NB4 (cell line): ENCODE data around the gene EMCN.

Experiments used
- DNase-seq: peaks from one replicate; pipeline ENCODE4 v3.0.0; 2010; ENCODE audit warnings: low read depth
- H3K4me3 ChIP-seq: one replicate; pipeline ENCODE4 v1.5.1; 2011; ENCODE audit warnings: mild to moderate bottlenecking, low read depth, low read length, moderate library complexity
- MYC ChIP-seq: IDR thresholded peaks from 2 replicates; pipeline ENCODE4 v1.6.1; 2011; ENCODE audit warnings: low read depth, low read length
- POLR2A ChIP-seq: IDR thresholded peaks from 2 replicates; pipeline ENCODE4 v1.6.1; 2011; ENCODE audit warnings: mild to moderate bottlenecking; ENCODE audit not compliant: insufficient read length; ENCODE audit errors: extremely low read depth
- TF ChIP-seq, protein P1 (sequence below): IDR thresholded peaks from one replicate; pipeline ENCODE4 v1.5.1; 2012; ENCODE audit warnings: low read depth, low read length
- TF ChIP-seq, protein P2 (sequence below): IDR thresholded peaks from 2 replicates; pipeline ENCODE4 v1.6.1; 2011; ENCODE audit warnings: low read depth, low read length

EMCN gene

GRCh38 chr4:100489305-100489704 lies 28.5 kb downstream of the EMCN start:
- TF ChIP-seq POLR2A = no peak
- TF ChIP-seq, protein P1, sequence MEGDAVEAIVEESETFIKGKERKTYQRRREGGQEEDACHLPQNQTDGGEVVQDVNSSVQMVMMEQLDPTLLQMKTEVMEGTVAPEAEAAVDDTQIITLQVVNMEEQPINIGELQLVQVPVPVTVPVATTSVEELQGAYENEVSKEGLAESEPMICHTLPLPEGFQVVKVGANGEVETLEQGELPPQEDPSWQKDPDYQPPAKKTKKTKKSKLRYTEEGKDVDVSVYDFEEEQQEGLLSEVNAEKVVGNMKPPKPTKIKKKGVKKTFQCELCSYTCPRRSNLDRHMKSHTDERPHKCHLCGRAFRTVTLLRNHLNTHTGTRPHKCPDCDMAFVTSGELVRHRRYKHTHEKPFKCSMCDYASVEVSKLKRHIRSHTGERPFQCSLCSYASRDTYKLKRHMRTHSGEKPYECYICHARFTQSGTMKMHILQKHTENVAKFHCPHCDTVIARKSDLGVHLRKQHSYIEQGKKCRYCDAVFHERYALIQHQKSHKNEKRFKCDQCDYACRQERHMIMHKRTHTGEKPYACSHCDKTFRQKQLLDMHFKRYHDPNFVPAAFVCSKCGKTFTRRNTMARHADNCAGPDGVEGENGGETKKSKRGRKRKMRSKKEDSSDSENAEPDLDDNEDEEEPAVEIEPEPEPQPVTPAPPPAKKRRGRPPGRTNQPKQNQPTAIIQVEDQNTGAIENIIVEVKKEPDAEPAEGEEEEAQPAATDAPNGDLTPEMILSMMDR = no peak
- TF ChIP-seq, protein P2, sequence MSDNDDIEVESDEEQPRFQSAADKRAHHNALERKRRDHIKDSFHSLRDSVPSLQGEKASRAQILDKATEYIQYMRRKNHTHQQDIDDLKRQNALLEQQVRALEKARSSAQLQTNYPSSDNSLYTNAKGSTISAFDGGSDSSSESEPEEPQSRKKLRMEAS = no peak
- TF ChIP-seq MYC = no peak
- no peak overlapping the region for H3K4me3 ChIP-seq
- no peak for DNase-seq

DNA sequence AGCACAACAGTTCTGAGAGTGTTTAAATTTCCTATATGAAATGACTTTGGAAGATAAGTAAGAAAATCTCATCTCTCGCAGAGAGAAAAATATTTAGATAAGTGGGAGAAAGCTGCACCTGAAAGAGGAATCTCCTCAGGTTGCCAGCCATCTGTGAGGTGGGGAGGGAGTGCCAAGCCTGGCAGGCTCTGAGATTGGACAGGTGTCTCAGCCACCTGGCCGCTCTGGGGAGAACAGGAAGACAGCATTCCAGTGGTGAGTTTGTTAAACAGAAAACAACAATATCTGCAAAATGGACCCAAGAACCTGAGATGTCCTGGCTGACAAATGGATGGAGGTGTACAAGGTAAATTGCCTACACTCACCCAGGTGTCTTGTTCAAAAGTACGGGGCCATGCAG lies 31.3 kb downstream of the EMCN start:
- TF ChIP-seq, protein P1 = no peak
- TF ChIP-seq POLR2A = no peak
- no peak for TF ChIP-seq MYC
- TF ChIP-seq, protein P2 = no peak
- H3K4me3 ChIP-seq = no peak overlapping the region
- no peak for DNase-seq

GRCh38 chr4:100483796-100484195 lies 34.0 kb downstream of the EMCN start:
- no peak for DNase-seq
- no peak overlapping the region for H3K4me3 ChIP-seq
- no peak for TF ChIP-seq POLR2A

GRCh38 chr4:100479971-100480370 lies 37.9 kb downstream of the EMCN start:
- no peak for TF ChIP-seq MYC
- TF ChIP-seq, protein P2 = no peak
- TF ChIP-seq, protein P1 = no peak
- no peak for TF ChIP-seq POLR2A
- no peak for DNase-seq

GRCh38 chr4:100469555-100469954 lies 48.3 kb downstream of the EMCN start:
- TF ChIP-seq MYC = no peak
- no peak for DNase-seq
- H3K4me3 ChIP-seq = no peak overlapping the region

More at GRCh38 chr4:100479971-100480370, 37.9 kb downstream of the EMCN start:
- H3K4me3 ChIP-seq = no peak overlapping the region

DNA sequence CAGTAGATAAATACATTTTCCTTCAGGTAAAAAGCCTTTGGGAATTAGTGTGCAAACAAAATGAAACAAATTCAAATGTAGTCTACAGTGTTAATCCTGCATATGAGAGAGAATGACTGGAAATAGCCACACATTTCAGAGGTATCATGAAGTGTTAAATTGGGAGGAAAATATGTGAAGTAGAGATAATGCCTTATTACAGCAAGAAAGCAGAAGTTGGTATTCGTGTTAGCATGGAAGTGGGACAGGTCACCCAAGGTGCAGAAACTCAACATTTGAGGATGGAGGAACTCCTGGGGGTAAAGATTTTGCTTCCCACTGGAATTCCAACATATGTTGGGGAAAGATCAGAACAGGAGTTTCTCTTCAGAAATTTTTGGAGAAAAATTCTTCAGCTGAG lies 51.3 kb downstream of the EMCN start:
- H3K4me3 ChIP-seq = no peak overlapping the region
- TF ChIP-seq, protein P1 = no peak
- no peak for TF ChIP-seq POLR2A
- TF ChIP-seq MYC = no peak
- TF ChIP-seq, protein P2 = no peak
- DNase-seq = no peak

- no peak for DNase-seq
- TF ChIP-seq, protein P2 = no peak
- TF ChIP-seq MYC = no peak
- no peak overlapping the region for H3K4me3 ChIP-seq
Measured at GRCh38 chr4:100461807-100462605, 55.8 kb downstream of the EMCN start.
